Amniotic epithelial cell (primary cell): ENCODE results near the gene PSD.

Experiments
- DNase-seq: peaks from one replicate; pipeline ENCODE4 v3.0.0-alpha.2; 2010; ENCODE audit warnings: low read depth

PSD gene

GRCh38 chr10:102438374-102438773 lies 19.8 kb upstream of the PSD start:
- no peak for DNase-seq

GRCh38 chr10:102437515-102437914 lies 18.9 kb upstream of the PSD start:
- DNase-seq, result no peak

- no peak for DNase-seq
Measured at GRCh38 chr10:102436312-102436711, 17.7 kb upstream of the PSD start.

DNA sequence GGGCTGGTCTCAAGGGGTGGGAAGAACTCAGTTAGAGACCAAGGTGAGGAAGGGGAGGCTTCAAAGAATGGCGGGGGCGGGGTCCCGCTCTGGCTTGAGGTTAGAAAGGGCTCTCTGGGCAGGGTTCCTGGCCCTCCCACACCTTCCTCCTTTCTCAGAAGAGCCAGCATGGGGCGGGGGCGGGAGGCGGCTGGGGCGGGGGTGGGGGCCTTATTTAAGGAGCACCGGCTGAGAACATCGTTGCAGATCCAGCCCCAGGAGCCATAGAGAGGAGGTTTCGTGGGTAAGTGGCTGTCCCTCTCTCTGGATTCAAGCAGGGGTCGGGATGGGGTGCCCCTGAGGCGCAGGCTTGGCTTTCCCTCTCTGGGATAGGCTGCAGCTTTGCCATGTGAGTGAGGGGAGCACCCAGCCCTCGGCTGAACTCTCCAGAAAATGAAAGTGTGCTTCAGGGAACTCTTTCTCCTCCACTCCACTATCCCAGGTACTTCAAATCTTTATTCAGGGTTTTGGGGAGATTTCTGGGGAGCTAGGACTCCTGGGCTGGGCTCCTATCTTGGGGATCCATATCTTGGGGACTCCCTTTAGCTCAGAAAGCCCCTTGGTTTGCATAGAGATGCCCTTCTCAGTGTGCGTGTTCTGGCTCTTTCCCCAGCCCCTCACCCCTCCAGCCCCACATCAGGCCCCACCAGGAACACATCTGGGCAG lies 17.1 kb upstream of the PSD start:
- DNase-seq, result peak; percentile 12

DNA sequence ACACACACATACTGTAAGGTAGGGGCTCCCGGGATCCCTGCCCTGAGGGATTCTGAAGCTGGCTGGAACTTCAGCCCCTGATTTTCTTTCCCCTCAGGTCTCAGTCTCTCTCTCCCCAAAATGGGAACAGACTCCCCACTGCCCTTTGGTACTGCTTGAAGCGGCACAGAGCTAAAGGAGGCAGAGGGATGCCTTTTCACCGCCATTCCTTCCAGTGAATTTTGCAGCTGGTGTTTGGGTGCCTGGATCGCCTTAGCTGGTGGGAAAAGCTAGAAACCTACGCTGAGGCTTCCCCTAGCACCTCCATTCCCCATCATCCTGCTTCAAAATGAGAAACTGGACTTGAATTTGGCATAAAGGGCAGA lies 16.5 kb upstream of the PSD start:
- no peak for DNase-seq

DNA sequence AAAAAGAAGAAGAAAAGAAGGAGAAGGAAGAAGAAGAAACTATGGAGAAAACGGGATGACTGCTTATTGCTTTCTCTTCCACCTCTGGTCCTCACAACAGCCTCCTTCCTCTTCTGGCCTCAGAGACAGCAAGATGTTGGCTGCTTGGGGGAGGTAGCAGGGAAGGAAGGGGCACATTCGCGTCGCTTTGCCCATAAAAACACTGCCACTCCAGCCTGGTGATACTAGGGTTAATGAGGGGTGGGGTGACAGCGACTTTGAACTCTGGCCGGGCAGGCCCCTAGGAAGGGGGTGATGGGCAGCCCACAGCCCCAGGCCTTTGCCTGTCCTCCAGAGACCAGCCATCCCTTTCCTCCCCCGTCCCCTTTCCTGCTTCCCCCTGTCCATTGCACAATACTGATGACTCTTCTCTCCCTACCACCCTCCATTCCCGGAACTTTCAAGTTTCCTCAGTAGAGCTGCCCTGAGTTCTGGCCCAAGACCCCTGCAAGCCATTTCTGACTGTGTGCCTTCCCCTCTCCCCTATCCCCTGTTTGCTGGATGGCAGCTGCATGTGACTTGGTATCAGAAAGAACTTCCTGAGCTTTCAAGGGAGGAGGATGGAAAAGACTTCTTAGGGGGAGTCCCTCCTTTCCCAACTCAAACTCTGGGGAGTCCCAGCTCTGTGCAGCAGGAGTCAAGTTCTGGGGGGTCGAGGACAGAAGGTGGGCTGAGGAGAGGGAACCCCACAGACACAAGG lies 16.0 kb upstream of the PSD start:
- DNase-seq, result peak; percentile 83

DNA sequence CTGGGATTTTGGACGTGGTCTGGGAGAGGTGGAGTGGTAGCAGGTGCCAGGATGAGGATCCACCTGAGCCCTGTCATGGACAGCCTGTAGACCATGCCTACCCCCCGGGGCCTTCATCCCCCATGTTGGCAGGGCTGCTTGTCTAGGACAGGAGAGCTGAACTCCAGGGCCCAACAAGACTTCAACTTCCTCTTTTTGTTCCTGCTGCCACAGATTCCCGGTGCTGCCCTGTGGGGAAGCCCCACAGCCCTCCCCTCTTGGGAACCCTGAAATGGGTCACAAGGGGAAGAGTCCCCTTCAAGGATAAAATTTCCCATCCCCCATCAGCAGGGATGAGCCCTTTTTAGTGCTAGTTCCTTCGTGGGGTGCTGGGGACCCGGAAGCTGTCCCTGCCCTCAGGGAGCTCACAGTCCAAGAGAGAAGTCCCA lies 15.0 kb upstream of the PSD start:
- no peak for DNase-seq

DNA sequence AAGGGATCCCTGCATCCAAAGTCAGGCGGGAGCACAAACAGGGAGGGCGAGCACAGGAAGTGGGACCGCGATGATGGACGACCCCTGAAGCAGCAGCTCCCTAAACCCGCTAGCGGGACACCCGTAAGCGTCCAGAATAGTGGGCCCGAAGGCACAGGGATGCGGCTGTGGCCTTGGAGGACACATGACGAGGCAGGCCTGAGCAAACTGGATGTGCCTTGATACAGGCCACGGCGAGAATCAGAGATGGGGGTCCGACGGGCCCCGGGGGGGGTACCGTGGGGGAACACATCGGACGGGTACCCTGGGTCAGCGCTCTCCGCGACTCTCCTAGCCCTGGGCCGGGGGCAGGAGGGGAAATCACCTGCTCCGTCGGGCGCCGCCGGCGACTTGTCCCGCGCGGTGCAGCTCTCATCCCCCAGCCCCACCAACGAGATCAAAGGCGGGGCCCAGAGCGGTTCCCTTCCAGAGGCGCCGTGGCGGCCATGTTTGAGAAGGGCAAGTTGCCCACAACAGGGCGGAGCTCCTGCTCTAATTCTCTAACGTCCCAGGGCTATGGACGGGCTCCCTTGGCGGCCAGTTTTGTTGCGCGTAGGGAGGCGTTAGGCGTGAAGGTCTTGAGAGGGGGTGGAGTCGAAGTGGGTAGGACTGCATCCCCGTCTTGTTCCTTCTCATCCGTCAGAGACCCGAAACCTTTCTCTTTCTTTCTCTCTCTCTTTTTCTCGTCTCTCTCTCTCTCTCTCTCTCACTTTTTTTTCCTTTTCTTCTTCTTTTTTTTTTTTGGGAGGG lies 13.8 kb upstream of the PSD start, which contains the start of gene CUEDC2:
Gene CUEDC2 (minus strand): TSS at position 413 of the 789 bp plus-strand sequence. CDS start 7,386 bp downstream, outside the sequence.
- DNase-seq, result peak; percentile 95

- peak; percentile 19 for DNase-seq
Measured at GRCh38 chr10:102431452-102432124, 13.0 kb upstream of the PSD start.

- DNase-seq, result no peak
Measured at GRCh38 chr10:102429468-102429867, 10.9 kb upstream of the PSD start.

DNA sequence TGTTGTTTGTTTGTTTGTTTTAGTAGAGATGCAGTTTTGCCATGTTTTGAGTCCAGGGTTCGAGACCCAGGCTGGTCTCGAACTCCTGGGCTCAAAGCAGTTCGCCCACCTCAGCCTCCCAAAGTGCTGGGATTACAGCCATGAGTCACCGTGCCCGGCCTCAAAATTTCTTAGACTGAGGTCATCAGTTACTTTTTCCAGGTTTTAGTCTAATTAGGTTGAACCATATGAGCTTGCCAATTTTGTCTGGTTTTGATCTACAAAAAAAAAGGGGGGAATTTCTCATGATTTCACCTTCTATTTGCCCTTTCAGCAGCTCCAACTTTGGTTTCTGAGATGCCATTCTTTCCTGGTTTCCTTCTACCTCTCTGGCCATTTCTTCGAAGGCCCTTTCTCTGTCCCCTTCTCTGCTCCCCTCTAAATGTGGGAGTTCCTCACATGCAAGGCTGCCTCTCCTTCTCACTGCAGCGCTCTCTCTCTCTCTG lies 8.3 kb upstream of the PSD start:
- DNase-seq, result no peak

GRCh38 chr10:102425444-102425843 lies 6.9 kb upstream of the PSD start:
- DNase-seq, result no peak

DNA sequence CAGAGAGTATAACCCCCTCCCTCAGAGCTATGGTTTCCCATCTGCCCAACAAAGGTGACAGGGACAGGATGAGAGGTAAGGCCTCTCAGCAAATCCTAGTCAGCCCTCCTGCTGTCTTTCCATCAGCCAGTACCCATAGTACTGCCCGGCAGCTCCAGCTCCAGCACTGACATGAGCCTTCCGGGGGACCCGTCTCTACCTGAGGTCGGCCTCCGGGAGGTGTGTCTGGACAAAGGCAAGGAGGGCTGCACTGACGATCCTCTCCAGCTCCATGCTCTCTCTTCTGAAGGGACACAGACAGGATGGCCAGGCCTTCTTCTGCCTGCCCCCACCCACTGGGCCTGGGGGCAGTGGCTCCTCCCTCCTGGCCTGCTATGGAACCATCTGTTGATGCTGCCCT lies 6.3 kb upstream of the PSD start:
- no peak for DNase-seq

DNA sequence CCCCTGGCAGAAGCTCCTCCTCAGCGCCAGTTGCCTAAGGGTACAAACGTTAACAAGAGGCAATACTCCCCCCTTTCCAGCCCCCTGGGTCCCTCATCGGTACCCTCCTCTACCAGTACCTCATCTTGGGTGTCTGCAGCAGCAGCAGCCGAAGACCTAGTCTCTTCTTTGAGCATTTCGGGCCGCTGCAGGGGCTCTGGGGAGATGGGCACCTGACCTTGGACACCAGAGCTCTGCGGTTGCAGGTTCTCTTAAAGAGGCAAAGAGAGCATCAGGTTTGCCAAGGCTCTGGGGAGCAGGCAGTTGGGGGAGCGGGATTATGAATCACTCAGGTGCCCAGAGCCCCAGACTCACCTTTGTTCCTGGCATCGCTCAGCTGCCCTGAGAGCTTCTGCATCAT lies 5.6 kb upstream of the PSD start:
- DNase-seq, result no peak

DNA sequence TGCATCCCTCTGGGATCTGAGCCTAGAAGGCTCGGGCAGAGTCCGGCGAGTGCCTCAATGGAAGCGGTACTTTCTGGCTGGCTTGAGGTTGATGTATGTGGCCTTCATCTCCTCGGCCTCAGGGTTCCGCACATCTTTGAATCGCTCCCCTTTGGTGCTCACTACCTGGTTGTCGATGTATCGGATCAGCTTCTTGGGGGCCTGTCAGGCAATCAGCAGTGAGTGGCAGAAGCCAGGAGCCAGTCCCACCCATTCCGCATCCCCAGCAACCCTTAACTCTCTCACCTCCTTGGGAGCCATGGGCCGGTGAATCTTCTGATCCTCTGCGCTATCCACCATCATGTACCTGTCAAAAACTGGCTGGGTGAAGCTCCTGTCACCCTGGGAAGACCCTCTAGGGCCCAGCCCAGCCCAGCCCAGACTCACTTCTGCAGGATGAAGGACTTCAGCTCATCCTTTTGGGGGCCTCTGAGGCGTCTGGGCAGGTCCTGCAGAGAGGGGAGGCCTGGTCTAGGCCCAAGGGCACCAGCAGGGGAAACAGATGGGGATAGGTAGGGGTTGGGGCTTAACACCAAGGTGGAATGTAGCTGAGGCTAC lies 4.9 kb upstream of the PSD start:
- no peak for DNase-seq

GRCh38 chr10:102422545-102423129 lies 4.1 kb upstream of the PSD start:
- peak; percentile 61 for DNase-seq

DNA sequence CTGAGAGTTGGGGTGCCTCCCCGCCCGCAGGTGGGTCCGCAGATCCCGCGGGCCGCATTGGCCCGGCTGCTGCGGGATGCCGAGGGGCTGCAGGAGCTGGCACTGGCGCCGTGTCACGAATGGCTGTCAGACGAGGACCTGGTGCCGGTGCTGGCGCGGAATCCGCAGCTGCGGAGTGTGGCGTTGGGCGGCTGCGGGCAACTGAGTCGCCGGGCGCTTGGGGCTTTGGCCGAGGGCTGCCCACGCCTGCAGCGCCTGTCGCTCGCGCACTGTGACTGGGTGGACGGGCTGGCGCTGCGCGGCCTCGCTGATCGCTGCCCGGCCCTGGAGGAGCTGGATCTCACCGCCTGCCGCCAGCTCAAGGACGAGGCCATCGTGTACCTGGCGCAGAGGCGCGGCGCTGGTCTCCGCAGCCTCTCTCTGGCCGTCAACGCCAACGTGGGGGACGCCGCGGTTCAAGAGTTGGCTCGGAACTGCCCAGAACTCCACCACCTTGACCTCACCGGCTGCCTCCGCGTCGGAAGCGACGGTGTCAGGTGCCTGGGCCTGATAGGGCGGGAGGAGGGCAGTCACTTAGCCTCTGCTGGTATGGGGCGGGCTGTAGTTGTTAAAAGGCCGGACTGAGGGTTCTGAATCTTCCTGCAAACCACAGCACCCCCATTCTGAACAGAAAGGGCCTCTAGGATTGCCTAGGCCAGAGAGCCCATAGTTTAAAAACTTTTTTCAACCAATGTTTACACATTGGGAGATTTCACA lies 3.4 kb upstream of the PSD start:
- no peak for DNase-seq

GRCh38 chr10:102421507-102421756 lies 2.8 kb upstream of the PSD start:
- no peak for DNase-seq

DNA sequence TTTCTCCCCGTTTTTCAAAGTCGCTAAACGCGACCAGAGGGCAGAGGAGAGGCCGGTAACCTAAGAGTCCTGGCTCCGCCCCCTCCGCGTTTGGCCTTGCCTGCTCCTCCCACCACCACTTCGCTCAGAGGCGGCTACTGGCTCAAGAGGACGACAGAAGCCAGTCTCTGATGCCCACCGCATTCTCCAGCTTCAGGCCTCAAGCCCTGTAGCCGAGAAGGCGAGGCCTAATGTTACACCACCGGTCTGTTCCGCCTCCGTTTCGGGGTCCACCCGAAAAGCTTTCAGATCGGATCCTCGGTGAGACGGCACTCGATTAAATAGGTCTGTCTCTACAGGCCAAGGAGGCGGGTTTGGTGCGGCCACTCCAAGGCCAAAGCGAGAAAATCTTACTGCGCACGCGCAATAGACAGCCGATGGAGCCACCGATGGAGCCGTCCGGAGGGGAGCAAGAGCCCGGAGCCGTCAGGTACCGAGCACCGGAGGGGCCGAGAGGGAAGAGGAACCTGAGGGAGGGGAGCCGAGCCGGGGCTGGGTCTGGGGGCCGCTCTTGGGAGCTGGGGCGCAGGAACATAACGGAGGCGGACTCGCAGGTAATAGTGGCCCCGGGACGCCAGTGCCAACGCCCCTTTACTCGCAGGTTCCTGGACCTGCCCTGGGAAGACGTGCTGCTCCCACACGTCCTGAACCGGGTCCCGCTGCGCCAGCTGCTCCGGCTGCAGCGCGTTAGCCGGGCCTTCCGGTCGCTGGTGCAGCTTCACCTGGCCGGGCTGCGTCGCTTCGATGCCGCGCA lies 2.3 kb upstream of the PSD start, which contains the start of gene FBXL15:
Gene FBXL15 (plus strand): TSS at position 123 of the 793 bp plus-strand sequence. CDS start 294 bp downstream, at position 417.
- DNase-seq, result peak; percentile 93

GRCh38 chr10:102420181-102420713 lies 1.7 kb upstream of the PSD start:
- no peak for DNase-seq
